Measurements from ENCODE around the gene ARMS2. TPM values are rescaled to one million over a fixed set of nuclear protein-coding genes. Genes with fewer than 3 reads are reported as not detected.

Gene ARMS2
- total and polyA plus RNA-seq, 9 donors, result not detected

DNA sequence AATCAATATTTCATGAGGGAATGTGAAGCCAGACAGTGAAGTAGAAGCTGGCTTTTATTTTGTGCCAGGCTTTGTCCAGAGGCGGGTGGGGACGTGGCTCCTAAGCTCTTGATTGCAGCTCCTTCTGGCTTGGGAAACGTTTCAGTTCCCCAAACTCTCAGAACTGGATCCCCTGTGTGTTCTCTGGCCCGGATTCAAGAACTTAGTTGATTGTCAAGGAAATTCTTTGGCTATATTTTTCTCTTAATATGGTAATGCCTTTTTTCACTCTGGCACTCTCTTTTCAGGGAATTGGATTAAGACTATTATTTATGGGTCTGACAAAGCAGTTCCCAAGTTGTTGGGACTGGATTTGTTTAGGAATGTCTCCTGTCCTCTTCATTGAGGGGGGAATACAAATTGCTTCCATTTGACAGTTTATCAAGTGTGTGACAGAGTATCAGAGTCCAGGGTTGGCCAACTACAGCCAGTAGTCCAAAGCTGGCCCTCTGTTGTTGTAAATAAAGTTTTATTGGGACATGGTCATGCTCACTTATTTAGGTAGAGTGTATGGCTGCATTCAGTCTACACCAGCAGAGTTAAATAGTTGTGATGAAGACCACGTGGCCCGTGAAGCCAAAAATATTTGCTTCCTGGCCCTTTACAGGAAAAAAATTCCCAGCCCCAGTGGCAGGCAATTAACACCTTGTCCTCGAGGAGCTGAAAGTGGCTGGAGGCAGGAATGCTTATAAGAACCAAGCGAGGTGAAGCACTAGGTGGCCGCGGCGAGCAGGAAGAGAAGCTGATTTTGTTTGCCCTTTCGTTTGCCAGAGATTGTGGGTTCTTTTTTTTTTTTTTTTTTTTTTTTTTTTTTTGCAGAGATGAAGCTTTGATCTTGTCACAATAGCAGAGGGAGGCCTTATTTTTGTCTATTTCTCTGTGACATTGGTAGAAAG, 41.2 kb downstream of the ARMS2 start:
- intact Hi-C loops (cut with DNase I), result loop anchor here in 2 of 4 donors (5.0 kb wide), 1 partner anchor 33 kb away; the partner anchor contains the start of gene HTRA1 (in 2 of the 2)
- no peak for TF ChIP-seq EP300 (IDR thresholded peaks at IDR 0.05)
- no peak for TF ChIP-seq POLR2A (IDR thresholded peaks at IDR 0.05)
- TF ChIP-seq, protein P1, sequence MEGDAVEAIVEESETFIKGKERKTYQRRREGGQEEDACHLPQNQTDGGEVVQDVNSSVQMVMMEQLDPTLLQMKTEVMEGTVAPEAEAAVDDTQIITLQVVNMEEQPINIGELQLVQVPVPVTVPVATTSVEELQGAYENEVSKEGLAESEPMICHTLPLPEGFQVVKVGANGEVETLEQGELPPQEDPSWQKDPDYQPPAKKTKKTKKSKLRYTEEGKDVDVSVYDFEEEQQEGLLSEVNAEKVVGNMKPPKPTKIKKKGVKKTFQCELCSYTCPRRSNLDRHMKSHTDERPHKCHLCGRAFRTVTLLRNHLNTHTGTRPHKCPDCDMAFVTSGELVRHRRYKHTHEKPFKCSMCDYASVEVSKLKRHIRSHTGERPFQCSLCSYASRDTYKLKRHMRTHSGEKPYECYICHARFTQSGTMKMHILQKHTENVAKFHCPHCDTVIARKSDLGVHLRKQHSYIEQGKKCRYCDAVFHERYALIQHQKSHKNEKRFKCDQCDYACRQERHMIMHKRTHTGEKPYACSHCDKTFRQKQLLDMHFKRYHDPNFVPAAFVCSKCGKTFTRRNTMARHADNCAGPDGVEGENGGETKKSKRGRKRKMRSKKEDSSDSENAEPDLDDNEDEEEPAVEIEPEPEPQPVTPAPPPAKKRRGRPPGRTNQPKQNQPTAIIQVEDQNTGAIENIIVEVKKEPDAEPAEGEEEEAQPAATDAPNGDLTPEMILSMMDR (IDR thresholded peaks at IDR 0.05), result no peak
- Histone ChIP-seq H3K27me3 (no peaks in the 10 kb centered on the region), H3K4me3 (no peak overlapping the region), H3K27ac (peak overlapping the region in 1 of 2 donors; percentile 5), H3K36me3 (no peaks in the 10 kb centered on the region), H3K4me1 (ENCODE audit: insufficient read depth) (peaks cover 27% of the 10 kb centered on the region), H3K9me3 (no peaks in the 10 kb centered on the region)
- 51 to 61% (median 56%) methylated on average over 12 of the region's 12 CpGs for WGBS, 3 donors
- peak in 1 of 5 donors; percentile 44 for DNase-seq

DNA sequence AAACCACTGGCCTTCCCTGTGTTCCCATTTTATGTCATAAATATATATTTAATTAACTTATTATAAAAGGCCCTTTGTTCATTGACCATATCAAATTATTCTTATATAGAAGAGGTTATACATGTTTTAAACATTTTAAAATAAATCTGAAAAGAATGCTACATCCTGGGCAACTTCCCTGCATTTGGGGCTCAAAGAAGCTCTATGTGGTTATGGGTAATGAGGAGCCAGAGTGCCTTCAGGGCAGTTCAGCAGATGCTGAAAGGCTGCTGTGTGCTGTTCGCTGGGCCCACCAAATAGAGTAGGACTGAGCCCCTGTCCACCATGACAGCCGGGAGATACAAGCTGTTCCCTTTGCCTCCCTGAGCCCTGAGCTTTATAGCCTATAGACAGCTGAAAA, 42.8 kb downstream of the ARMS2 start:
- H3K4me1 ChIP-seq (ENCODE audit: insufficient read depth), result peaks cover 20% of the 10 kb centered on the region
- no peaks in the 10 kb centered on the region for H3K36me3 ChIP-seq
- H3K9me3 ChIP-seq, result no peaks in the 10 kb centered on the region
- 95 to 100% (median 98%) methylated on average over 2 of the region's 2 CpGs for WGBS, 3 donors
- TF ChIP-seq, protein P1 (IDR thresholded peaks at IDR 0.05), result no peak
- TF ChIP-seq POLR2A (IDR thresholded peaks at IDR 0.05), result no peak
- TF ChIP-seq EP300 (IDR thresholded peaks at IDR 0.05), result no peak
- H3K27ac ChIP-seq, result no peak overlapping the region
- intact Hi-C loops (cut with DNase I), result loop anchor here in 2 of 4 donors (5.0 kb wide), 1 partner anchor 35 kb away; the partner anchor contains the start of gene HTRA1 (in 2 of the 2)
- DNase-seq, result peak in 1 of 5 donors; percentile 3
- no peak overlapping the region for H3K4me3 ChIP-seq
- H3K27me3 ChIP-seq, result no peaks in the 10 kb centered on the region

DNA sequence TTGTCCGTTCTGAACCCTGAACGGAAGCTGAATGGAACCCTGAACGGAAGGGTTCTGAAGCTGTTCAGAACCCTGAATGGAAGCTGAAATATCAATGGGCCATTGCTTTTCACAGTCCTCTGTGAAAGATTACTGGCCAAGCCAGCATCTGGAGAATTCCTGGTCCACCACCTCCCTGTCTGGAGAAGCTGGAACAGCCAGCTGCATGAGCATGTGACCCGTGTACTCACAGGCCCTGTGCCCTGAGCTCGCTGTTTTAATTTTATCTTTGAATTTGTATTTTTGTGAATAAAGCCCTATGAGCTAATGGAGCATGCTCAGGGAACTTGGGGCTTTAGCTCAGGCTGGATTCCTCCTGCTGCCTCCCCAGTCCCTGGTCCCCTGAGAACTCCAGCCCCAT, 44.1 kb downstream of the ARMS2 start:
- Histone ChIP-seq H3K27me3 (no peaks in the 10 kb centered on the region), H3K4me1 (ENCODE audit: insufficient read depth) (peaks cover 16% of the 10 kb centered on the region), H3K4me3 (no peak overlapping the region), H3K36me3 (no peaks in the 10 kb centered on the region), H3K27ac (peak overlapping the region in 1 of 2 donors; percentile 51), H3K9me3 (no peaks in the 10 kb centered on the region)
- 33 to 51% (median 42%) methylated on average over 5 of the region's 5 CpGs for WGBS, 3 donors
- intact Hi-C loops (cut with DNase I), result loop anchor here in 2 of 4 donors (5.0 kb wide), 1 partner anchor 36 kb away; the partner anchor contains the start of gene HTRA1 (in 2 of the 2)
- DNase-seq, result peak in 3 of 5 donors; percentile 42 to 65 (median 50)
- TF ChIP-seq POLR2A (IDR thresholded peaks at IDR 0.05) (no peak), EP300 (IDR thresholded peaks at IDR 0.05) (no peak)
- TF ChIP-seq, protein P1 (IDR thresholded peaks at IDR 0.05), result no peak

DNA sequence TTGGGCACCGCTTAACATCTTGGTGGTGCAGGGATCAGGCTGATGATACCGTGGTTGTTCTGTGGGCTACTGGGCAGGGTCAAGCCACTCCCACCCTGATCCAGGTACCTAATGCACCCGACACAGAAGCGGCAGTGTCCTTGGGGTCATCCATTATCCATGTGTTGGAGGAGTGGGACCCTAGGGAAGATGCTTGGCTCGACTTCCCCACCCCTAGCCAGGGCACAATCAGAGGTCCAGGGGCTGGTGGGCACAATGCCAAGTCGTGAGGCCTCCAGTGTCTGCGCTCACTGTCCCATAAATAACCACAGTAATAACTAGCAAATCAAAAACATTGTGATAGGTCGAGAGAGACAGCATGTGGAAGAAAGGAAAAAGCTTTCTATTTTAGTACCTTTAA, 44.6 kb downstream of the ARMS2 start:
- peak in 2 of 5 donors; percentile 55 to 57 for DNase-seq
- no peaks in the 10 kb centered on the region for H3K36me3 ChIP-seq
- peak overlapping the region in 1 of 2 donors; percentile 51 for H3K27ac ChIP-seq
- TF ChIP-seq EP300 (IDR thresholded peaks at IDR 0.05) (no peak), POLR2A (IDR thresholded peaks at IDR 0.05) (no peak)
- TF ChIP-seq, protein P1 (IDR thresholded peaks at IDR 0.05), result no peak
- 40 to 47% (median 44%) methylated on average over 8 of the region's 8 CpGs for WGBS, 3 donors
- H3K9me3 ChIP-seq, result no peaks in the 10 kb centered on the region
- intact Hi-C loops (cut with DNase I), result loop anchor here in 2 of 4 donors (5.0 kb wide), 1 partner anchor 37 kb away; the partner anchor contains the start of gene HTRA1 (in 2 of the 2)
- no peaks in the 10 kb centered on the region for H3K27me3 ChIP-seq
- H3K4me3 ChIP-seq, result no peak overlapping the region
- peaks cover 16% of the 10 kb centered on the region for H3K4me1 ChIP-seq (ENCODE audit: insufficient read depth)

Data from ovary (tissue), 9 donors.